ENCODE results near the gene NPLOC4.
"Not testable (repeated sequence)": the region's sequence is repeated elsewhere in the genome, so short reads cannot be mapped to it uniquely, and the experiment has no call there.

Gene NPLOC4

GRCh38 chr17:81630274-81630673 lies 6.6 kb downstream of the NPLOC4 start:
- DNase-seq, result no peak

- no peak for DNase-seq
These were observed 15.3 kb downstream of the NPLOC4 start for GRCh38 chr17:81621494-81622130.

- DNase-seq, result not testable (repeated sequence)
These were observed 18.6 kb downstream of the NPLOC4 start for GRCh38 chr17:81618307-81618706.

GRCh38 chr17:81616877-81617276 lies 20.0 kb downstream of the NPLOC4 start:
- no peak for DNase-seq

GRCh38 chr17:81615401-81615930 lies 21.4 kb downstream of the NPLOC4 start:
- no peak for DNase-seq

GRCh38 chr17:81612172-81612970 lies 24.5 kb downstream of the NPLOC4 start:
- DNase-seq, result no peak

- DNase-seq, result no peak
These were observed 27.2 kb downstream of the NPLOC4 start for GRCh38 chr17:81609541-81610311.

GRCh38 chr17:81608605-81609004 lies 28.3 kb downstream of the NPLOC4 start:
- no peak for DNase-seq

GRCh38 chr17:81608082-81608481 lies 28.8 kb downstream of the NPLOC4 start:
- DNase-seq, result no peak

- no peak for DNase-seq
These were observed 29.5 kb downstream of the NPLOC4 start for GRCh38 chr17:81607431-81607830.

GRCh38 chr17:81603846-81604610 lies 32.9 kb downstream of the NPLOC4 start:
- no peak for DNase-seq

- DNase-seq, result peak; percentile 92 to 94
These were observed 35.3 kb downstream of the NPLOC4 start for GRCh38 chr17:81601525-81602120.

- DNase-seq, result no peak
These were observed 37.0 kb downstream of the NPLOC4 start for GRCh38 chr17:81599719-81600486.

- no peak for DNase-seq
These were observed 43.6 kb downstream of the NPLOC4 start for GRCh38 chr17:81593105-81593871.

- no peak for DNase-seq
These were observed 44.9 kb downstream of the NPLOC4 start for GRCh38 chr17:81591971-81592370.

GRCh38 chr17:81590121-81590520 lies 46.8 kb downstream of the NPLOC4 start:
- no peak for DNase-seq

GRCh38 chr17:81589612-81590011 lies 47.3 kb downstream of the NPLOC4 start:
- no peak for DNase-seq

GRCh38 chr17:81586096-81586495 lies 50.8 kb downstream of the NPLOC4 start:
- DNase-seq, result no peak

- not testable (repeated sequence) for DNase-seq
These were observed 52.1 kb downstream of the NPLOC4 start for GRCh38 chr17:81584771-81585170.

GRCh38 chr17:81583589-81584342 lies 53.1 kb downstream of the NPLOC4 start:
- no peak for DNase-seq
